Neural progenitor cell (in vitro differentiated cells): ENCODE results near the gene SBSN. TPM values are rescaled to one million over a fixed set of nuclear protein-coding genes. Genes with fewer than 3 reads are reported as not detected.

Experiments
- DNase-seq: peaks from one replicate; pipeline ENCODE4 v3.0.0-alpha.2; 2016; ENCODE audit warnings: low spot score
- H2AFZ ChIP-seq: fragments of 200-600 bp; sonication (generic); replicated peaks from 2 replicates; pipeline ENCODE4 v1.6.1; 2016; ENCODE audit warnings: antibody characterized with exemption
- H3F3A ChIP-seq: fragments of 200-600 bp; sonication (generic); 2 replicates; pipeline ENCODE4 v1.6.1; 2016; ENCODE audit warnings: antibody characterized with exemption, low read depth
- H3K27ac ChIP-seq: fragments of 200-600 bp; sonication (generic); 2 replicates; pipeline ENCODE4 v1.5.1; 2016; ENCODE audit warnings: mild to moderate bottlenecking
- H3K27me3 ChIP-seq: fragments of 200-600 bp; sonication (generic); 2 replicates; pipeline ENCODE4 v1.6.1; 2016; ENCODE audit warnings: mild to moderate bottlenecking, moderate library complexity
- H3K36me3 ChIP-seq: fragments of 200-600 bp; sonication (generic); 2 replicates; pipeline ENCODE4 v1.5.1; 2016
- H3K4me1 ChIP-seq: fragments of 200-600 bp; sonication (generic); 2 replicates; pipeline ENCODE4 v1.6.1; 2016; ENCODE audit warnings: mixed run types
- H3K4me2 ChIP-seq: fragments of 200-600 bp; sonication (generic); 2 replicates; pipeline ENCODE4 v1.6.1; 2016
- H3K4me3 ChIP-seq: fragments of 200-600 bp; sonication (generic); 2 replicates; pipeline ENCODE4 v1.5.1; 2016
- H3K79me2 ChIP-seq: fragments of 200-600 bp; sonication (generic); 2 replicates; pipeline ENCODE4 v1.6.1; 2016; ENCODE audit warnings: low read depth
- H3K9ac ChIP-seq: fragments of 200-600 bp; sonication (generic); 2 replicates; pipeline ENCODE4 v1.6.1; 2016
- H3K9me3 ChIP-seq: fragments of 200-600 bp; sonication (generic); 2 replicates; pipeline ENCODE4 v1.5.1; 2016; ENCODE audit warnings: low read depth
- H4K20me1 ChIP-seq: fragments of 200-600 bp; sonication (generic); 2 replicates; pipeline ENCODE4 v1.6.1; 2016; ENCODE audit warnings: low read depth
- H3K27ac Mint-ChIP-seq: 3 replicates; pipeline ENCODE4 v1.8.0; 2021; ENCODE audit warnings: mixed read lengths
- H3K27me3 Mint-ChIP-seq: 2 replicates; pipeline ENCODE4 v1.8.0; 2022; ENCODE audit warnings: low read depth, mild to moderate bottlenecking, inconsistent platforms, moderate library complexity, mixed read lengths; ENCODE audit not compliant: insufficient read depth
- H3K36me3 Mint-ChIP-seq: 3 replicates; pipeline ENCODE4 v1.8.0; 2021; ENCODE audit warnings: mixed read lengths
- H3K4me1 Mint-ChIP-seq: 3 replicates; pipeline ENCODE4 v1.8.0; 2021; ENCODE audit warnings: mixed read lengths
- H3K4me3 Mint-ChIP-seq: 3 replicates; pipeline ENCODE4 v1.8.0; 2021; ENCODE audit warnings: mild to moderate bottlenecking, moderate library complexity, mixed read lengths
- H3K9me3 Mint-ChIP-seq: 3 replicates; pipeline ENCODE4 v1.8.0; 2020; ENCODE audit warnings: mixed read lengths
- EZH2 ChIP-seq: fragments of 200-600 bp; sonication (generic); IDR thresholded peaks from 2 replicates; pipeline ENCODE4 v1.6.1; 2017; ENCODE audit warnings: antibody characterized with exemption, mild to moderate bottlenecking, moderate library complexity
- EZH2phosphoT487 ChIP-seq: fragments of 200-600 bp; sonication (generic); IDR thresholded peaks from 2 replicates; pipeline ENCODE4 v1.6.1; 2017; ENCODE audit warnings: antibody characterized with exemption
- total RNA-seq: library from RNA; depleted of rRNA; stranded (reverse); fragments of >200 nt; gene quantifications from 2 replicates; pipeline ENCODE4 v1.2.3, GENCODE V29; 2015; ENCODE audit warnings: low replicate concordance
- TF ChIP-seq, protein P1 (sequence below): fragments of 200-600 bp; sonication (generic); IDR thresholded peaks from 2 replicates; pipeline ENCODE4 v1.5.1; 2017; ENCODE audit warnings: antibody characterized with exemption, mild to moderate bottlenecking

Gene SBSN
- total RNA-seq, 1 donor from 2014 or later = not detected

DNA sequence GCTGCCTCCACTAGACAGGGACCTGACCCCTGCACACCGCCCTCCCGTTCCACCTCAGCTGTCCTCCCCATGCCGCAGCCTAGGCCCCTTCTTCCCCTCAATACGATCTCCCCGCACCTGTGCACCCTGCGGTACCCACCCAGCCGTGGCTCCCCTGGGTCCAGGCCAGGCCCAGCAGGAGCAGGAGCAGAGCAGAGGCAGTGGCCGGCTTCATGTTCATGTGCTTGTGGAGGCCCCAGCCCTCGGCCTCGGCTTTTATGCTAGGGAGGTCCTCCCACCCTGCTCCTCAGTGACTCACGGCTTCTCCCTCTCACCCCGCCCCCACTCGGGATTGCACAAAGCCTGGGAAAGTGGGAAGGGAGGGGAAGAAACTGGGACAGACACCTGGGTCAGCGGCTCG, 26.4 kb downstream of the SBSN start:
- H3K9me3 ChIP-seq = no peaks in the 10 kb centered on the region
- H3K79me2 ChIP-seq = no peaks in the 10 kb centered on the region
- H3K4me2 ChIP-seq = no peak overlapping the region
- Mint-ChIP-seq H3K9me3 (no peaks in the 10 kb centered on the region), H3K27me3 (peaks cover 20% of the 10 kb centered on the region), H3K4me1 (peaks cover 4% of the 10 kb centered on the region), H3K4me3 (no peak overlapping the region), H3K27ac (no peak overlapping the region), H3K36me3 (no peaks in the 10 kb centered on the region)
- no peaks in the 10 kb centered on the region for H3K4me1 ChIP-seq
- no peak overlapping the region for H3K9ac ChIP-seq
- H3K27me3 ChIP-seq = no peaks in the 10 kb centered on the region
- H3K27ac ChIP-seq = no peak overlapping the region
- H4K20me1 ChIP-seq = no peaks in the 10 kb centered on the region
- no peaks in the 10 kb centered on the region for H3K36me3 ChIP-seq
- DNase-seq = no peak
- no peak overlapping the region for H3K4me3 ChIP-seq
- no peak overlapping the region for H2AFZ ChIP-seq
- TF ChIP-seq, protein P1, sequence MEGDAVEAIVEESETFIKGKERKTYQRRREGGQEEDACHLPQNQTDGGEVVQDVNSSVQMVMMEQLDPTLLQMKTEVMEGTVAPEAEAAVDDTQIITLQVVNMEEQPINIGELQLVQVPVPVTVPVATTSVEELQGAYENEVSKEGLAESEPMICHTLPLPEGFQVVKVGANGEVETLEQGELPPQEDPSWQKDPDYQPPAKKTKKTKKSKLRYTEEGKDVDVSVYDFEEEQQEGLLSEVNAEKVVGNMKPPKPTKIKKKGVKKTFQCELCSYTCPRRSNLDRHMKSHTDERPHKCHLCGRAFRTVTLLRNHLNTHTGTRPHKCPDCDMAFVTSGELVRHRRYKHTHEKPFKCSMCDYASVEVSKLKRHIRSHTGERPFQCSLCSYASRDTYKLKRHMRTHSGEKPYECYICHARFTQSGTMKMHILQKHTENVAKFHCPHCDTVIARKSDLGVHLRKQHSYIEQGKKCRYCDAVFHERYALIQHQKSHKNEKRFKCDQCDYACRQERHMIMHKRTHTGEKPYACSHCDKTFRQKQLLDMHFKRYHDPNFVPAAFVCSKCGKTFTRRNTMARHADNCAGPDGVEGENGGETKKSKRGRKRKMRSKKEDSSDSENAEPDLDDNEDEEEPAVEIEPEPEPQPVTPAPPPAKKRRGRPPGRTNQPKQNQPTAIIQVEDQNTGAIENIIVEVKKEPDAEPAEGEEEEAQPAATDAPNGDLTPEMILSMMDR = no peak
- no peak for TF ChIP-seq EZH2phosphoT487
- TF ChIP-seq EZH2 = no peak
- no peaks in the 10 kb centered on the region for H3F3A ChIP-seq

DNA sequence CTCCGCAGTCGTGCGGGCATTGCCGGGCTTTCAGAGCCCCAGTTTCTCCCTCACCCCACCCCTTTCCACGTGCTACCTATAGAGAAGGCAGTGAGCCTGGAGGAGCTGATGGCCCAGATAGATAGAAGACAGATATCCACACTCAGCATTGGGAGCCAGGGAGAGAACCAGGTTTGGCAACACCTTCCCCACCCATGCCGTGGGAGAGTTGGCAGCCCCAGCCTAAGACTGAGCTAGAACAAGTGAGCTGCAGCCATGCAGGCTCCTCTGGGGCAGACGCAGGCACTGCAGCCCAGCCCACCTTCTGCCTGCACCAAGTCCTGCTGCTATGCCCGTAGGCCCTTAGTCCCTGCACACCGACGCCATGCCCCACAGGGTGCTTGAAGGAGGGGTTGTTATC, 27.5 kb downstream of the SBSN start:
- H3F3A ChIP-seq = no peaks in the 10 kb centered on the region
- H3K9ac ChIP-seq = no peak overlapping the region
- H3K27ac ChIP-seq = no peak overlapping the region
- H3K27me3 Mint-ChIP-seq = peaks cover 12% of the 10 kb centered on the region
- H3K36me3 Mint-ChIP-seq = no peaks in the 10 kb centered on the region
- no peak overlapping the region for H3K4me3 ChIP-seq
- no peaks in the 10 kb centered on the region for H3K79me2 ChIP-seq
- H3K4me1 Mint-ChIP-seq = peaks cover 4% of the 10 kb centered on the region
- H3K36me3 ChIP-seq = no peaks in the 10 kb centered on the region
- no peak for DNase-seq
- no peak overlapping the region for H3K4me2 ChIP-seq
- H2AFZ ChIP-seq = no peak overlapping the region
- no peaks in the 10 kb centered on the region for H3K9me3 Mint-ChIP-seq
- no peak overlapping the region for H3K4me3 Mint-ChIP-seq
- H3K4me1 ChIP-seq = no peaks in the 10 kb centered on the region
- H3K27ac Mint-ChIP-seq = no peak overlapping the region
- H3K27me3 ChIP-seq = no peaks in the 10 kb centered on the region
- H3K9me3 ChIP-seq = no peaks in the 10 kb centered on the region
- H4K20me1 ChIP-seq = peaks cover 4% of the 10 kb centered on the region
- TF ChIP-seq EZH2 (no peak), EZH2phosphoT487 (no peak)
- TF ChIP-seq, protein P1 = no peak

DNA sequence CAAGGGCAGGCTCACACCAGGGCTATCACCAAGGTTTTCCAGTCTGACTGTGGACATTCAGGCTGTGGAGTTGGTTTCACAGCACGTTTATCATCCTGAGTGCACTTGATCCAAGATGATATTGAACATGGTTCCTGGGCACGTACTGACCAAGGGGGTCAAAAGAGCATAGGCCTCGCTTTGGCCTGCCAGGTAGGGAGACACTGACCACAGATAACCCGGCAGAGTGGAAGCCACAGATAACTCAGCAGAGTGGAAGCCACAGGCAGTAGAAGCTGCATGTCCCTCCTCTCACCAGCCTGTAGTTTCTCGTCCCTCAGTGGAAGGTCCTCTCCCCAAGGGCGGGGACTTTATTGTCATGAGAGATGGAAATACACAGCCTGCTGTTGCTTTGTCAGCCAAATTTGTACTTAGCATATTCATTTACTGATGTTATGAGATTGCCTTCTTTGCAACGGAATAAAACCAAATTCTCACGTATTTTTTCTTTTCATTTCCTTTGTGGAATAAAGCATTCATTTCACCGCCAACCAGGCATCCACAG, 29.1 kb downstream of the SBSN start:
- H3K36me3 ChIP-seq = no peaks in the 10 kb centered on the region
- H3K9ac ChIP-seq = no peak overlapping the region
- DNase-seq = no peak
- H3K27me3 Mint-ChIP-seq = peaks cover 11% of the 10 kb centered on the region
- H3K4me1 Mint-ChIP-seq = peaks cover 4% of the 10 kb centered on the region
- H4K20me1 ChIP-seq = peaks cover 6% of the 10 kb centered on the region
- H3K4me2 ChIP-seq = no peak overlapping the region
- H2AFZ ChIP-seq = no peak overlapping the region
- no peaks in the 10 kb centered on the region for H3K4me1 ChIP-seq
- H3K9me3 Mint-ChIP-seq = no peaks in the 10 kb centered on the region
- H3K79me2 ChIP-seq = no peaks in the 10 kb centered on the region
- no peak overlapping the region for H3K4me3 Mint-ChIP-seq
- TF ChIP-seq EZH2 (no peak), EZH2phosphoT487 (no peak)
- TF ChIP-seq, protein P1 = no peak
- H3K27ac ChIP-seq = no peak overlapping the region
- no peaks in the 10 kb centered on the region for H3F3A ChIP-seq
- H3K27me3 ChIP-seq = no peaks in the 10 kb centered on the region
- no peak overlapping the region for H3K4me3 ChIP-seq
- no peaks in the 10 kb centered on the region for H3K36me3 Mint-ChIP-seq
- no peaks in the 10 kb centered on the region for H3K9me3 ChIP-seq
- H3K27ac Mint-ChIP-seq = no peak overlapping the region
